HG02884 (cell line): Measurements from ENCODE around the gene DNAJA2.
A peak's percentile ranks its signal among the peaks of the same experiment; 100 is the strongest.

ENCODE experiments used
- ATAC-seq: cut with Tn5 transposase; IDR thresholded peaks from one replicate; pipeline ENCODE4 v1.9.1; 2021; ENCODE audit warnings: mild to moderate bottlenecking, moderate library complexity; ENCODE audit not compliant: unreplicated experiment

DNAJA2 gene

DNA sequence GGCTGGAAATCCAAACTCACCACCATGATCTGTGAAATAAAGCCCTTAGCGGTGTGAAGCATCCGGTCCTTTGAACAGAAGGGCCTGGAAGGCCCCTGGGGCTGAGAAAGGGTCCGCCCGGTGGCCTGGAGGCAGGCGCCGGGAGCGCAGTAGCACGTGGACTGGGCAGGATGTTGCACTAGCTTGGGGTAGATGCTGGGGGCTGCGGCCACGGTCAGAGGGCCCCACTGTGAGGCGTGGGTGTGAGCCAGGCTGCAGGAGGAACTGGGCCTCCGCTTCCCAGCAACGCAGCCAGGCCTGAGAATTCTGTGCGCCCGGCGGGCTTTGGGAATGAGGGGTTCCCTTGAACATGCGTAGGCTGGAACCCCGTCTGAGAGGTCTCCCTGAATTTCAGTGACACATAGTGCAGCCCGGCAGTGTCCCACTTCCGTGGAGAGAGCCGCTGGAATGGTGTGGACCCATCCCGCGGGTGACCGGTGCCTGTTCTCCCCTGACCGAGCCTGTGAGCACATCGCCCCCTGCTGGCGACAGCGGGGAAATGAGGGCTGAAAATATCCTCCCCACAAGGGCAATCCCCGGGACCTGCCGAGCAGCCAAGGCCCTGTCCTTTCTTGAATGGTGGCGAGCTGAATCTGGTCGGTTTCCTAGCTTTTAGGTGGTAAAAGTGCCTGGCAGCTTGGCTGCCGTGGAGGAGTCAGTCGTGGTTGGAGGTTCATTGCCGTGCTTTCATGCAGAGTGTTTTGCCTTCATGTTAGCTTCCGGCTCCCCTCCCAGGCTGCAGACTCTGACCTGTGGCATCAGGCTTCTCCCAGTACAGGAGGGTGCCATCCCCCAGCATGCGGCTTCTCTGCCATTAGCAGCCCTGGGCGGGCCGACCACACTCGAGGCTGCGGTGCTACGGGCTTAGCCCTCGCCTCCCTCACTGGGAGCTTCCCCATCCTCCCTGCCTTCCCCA lies 43.8 kb downstream of the DNAJA2 start:
- ATAC-seq = peak; percentile 67

GRCh38 chr16:46928811-46929210 lies 44.7 kb downstream of the DNAJA2 start:
- no peak for ATAC-seq

- ATAC-seq = no peak
Measured at GRCh38 chr16:46927273-46927672, 46.2 kb downstream of the DNAJA2 start.

GRCh38 chr16:46926470-46927225 lies 46.8 kb downstream of the DNAJA2 start:
- no peak for ATAC-seq

GRCh38 chr16:46924402-46924801 lies 49.1 kb downstream of the DNAJA2 start:
- no peak for ATAC-seq

- ATAC-seq = no peak
Measured at GRCh38 chr16:46923513-46924295, 49.8 kb downstream of the DNAJA2 start.

DNA sequence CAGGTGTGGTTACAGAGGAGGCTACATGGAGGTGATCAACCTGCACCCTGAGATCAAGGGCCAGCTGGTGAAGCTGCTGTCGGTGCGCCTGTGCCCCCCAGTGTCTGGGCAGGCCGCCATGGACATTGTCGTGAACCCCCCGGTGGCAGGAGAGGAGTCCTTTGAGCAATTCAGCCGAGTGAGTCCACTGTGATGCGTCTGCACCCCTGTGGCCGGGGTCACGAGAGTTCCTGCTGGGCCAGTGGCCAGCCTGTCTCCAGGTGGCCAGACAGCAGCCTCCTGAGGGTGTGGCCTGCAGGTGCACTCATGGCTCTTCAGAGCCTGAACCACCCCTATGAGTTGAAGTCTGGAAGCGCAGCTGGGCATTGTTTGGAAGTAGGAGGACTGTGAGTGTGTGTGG lies 51.2 kb downstream of the DNAJA2 start:
- ATAC-seq = no peak

DNA sequence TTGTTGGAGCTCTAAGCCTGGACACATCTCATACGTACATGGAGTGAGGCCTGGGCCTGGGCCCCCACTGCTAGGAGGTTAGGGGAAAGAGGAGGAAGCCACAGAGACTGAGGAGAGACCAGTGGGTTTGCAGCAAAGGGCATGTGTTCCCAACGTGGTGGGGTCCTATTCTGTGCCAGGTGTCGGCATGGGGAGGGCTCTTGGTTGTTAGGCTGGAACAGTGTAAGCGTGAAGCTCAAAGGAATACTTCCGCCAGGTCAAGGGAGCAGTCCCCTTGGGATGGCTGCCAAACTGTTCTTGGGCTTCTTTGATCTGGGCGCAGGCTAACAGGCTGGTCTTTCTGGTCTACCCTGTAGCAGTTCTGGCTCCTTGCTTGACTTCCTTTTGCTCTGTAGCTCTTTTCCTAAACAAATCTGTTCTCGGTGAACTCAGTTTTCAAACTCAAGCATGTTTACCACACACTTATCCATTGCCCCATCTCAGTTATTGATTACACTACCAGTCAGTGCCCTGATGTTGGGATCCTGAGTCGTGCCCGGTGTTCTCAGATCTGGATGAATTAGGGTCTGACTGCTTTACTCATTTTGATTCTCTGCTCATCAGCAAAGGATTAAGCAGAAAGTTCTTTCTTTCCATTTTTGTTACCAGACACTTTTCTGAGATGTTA lies 52.9 kb downstream of the DNAJA2 start:
- ATAC-seq = no peak

GRCh38 chr16:46918905-46919792 lies 54.3 kb downstream of the DNAJA2 start:
- ATAC-seq = peak; percentile 82

- no peak for ATAC-seq
Measured at GRCh38 chr16:46918400-46918799, 55.1 kb downstream of the DNAJA2 start.

GRCh38 chr16:46916980-46917379 lies 56.5 kb downstream of the DNAJA2 start:
- no peak for ATAC-seq

GRCh38 chr16:46915483-46916025 lies 57.9 kb downstream of the DNAJA2 start:
- ATAC-seq = no peak

- ATAC-seq = no peak
Measured at GRCh38 chr16:46914556-46915201, 58.8 kb downstream of the DNAJA2 start.

- no peak for ATAC-seq
Measured at GRCh38 chr16:46911650-46912049, 61.8 kb downstream of the DNAJA2 start.

DNA sequence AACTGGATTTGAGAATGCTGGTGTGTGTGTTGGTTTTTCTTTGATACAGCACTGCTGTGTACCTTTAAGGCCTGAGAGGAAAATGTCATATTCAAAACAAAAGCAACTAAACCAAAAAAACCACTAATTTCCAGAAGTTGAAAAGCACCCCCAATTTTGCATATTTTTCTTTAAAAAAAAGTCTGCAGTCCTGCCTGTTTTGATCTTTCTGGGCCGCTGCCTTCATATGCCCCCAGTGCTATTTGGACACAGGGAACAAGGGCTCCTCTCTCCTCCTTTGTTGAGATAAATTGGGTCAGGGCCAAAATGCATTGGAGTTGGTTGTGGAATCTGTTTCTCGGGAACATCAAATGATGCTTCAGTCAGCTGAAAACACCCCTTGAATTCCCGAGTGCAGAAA lies 62.4 kb downstream of the DNAJA2 start:
- peak; percentile 71 for ATAC-seq

DNA sequence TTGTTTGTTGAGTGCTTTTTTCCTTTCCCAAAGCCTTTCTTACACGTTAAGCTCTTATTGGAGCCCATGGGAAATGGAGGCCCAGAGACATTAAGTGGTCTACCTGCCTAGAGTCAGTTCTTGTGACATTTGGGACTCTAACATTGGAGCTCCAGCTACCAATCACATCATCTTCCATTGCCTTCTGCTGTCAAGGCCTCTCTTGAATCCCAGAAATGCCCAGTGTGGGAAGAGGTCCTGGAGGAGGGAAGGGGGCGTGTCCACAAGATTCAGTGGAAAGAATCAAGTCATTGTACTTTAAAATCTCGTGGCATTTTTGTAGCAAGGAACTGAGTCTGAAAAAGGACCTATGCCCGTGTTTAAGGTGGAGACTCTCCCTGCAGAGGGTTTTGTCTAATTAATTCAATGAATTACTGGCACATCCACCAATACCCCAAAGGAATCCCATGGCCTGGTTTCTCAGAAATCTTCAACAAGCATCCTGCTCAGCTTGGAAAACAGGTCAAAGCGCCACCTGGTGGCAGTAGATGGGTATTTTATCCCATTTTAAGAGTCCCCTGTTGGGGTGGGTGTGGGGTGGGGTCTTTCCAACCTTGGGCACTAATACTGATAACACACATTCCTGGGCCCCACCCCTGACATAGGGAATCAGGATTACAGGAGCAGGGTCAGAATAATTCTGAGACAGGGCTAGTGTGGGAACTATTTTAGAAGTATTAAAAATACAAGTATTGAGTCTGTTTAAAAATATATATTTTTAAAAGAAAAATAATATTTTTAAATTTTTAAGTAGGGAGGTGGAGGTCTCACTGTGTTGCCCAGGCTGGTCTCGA lies 64.7 kb downstream of the DNAJA2 start:
- ATAC-seq = no peak

DNA sequence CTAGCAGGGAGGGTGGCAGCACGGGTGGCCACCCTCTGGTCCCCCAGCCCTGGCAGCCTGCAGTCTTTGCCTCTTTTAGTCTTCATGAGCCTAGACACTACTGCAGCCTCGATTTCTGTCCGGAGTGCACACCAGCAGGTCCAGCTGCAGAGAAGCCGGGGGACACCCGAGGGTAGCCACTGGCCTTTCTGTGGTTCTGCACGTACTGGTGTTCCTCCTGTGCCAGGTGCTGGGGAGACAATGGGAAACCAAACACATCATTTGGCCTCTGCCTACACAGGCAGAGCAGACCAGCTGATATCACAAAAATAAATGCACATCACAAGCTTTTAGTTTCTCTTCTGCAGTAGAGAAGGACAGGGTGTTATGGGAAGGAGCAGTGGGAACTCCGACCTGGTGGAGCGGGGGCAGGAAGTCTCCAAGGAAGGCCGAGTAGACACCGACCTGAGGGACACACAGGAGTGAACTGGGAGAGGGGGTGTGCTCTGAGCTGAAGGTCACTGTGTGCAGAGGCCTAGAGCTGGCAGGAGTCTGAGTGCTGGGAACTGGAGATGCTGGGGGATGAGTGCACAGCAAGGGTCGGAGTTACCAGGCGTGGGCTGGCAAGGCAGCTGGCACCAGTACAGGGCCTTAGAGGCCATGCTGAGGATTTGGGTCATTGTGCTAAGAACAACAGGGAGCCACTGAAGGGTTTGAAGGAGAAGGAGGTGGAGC lies 66.3 kb downstream of the DNAJA2 start:
- no peak for ATAC-seq
